Right lung (tissue), 10 donors: Measurements from ENCODE around the gene ALX3. TPM values are rescaled to one million over a fixed set of nuclear protein-coding genes. Genes with fewer than 3 reads are reported as not detected.

Experiments used
- DNase-seq, 2 donors: peaks; one replicate each; pipeline ENCODE4 v3.0.0-alpha.2; 2013
- long read RNA-seq, 8 donors: transcript quantifications; one replicate each; lab custom pipeline, GENCODE V29; 2026
- polyA plus RNA-seq, 5 donors: library from polyadenylated mRNA; unstranded; fragments of 120-200 nt; gene quantifications; one replicate each; pipeline versions ENCODE4 v1.2.1 to v1.2.3, GENCODE V29; 2013; ENCODE audit warnings: inconsistent platforms in 1 of 5, low replicate concordance in 1 of 5; ENCODE audit not compliant: insufficient read length in 5 of 5, insufficient read depth in 1 of 5

Gene ALX3
- polyA plus RNA-seq: not detected
- long read RNA-seq, donor 1, partial matches to known transcripts: 12 of 12 reads
- long read RNA-seq, donor 1, other reads (novel, unspliced or antisense): 0 of 12 reads
- long read RNA-seq, donor 2: 0 reads
- long read RNA-seq, donor 3: 0 reads
- long read RNA-seq, donor 4: 0 reads
- long read RNA-seq, donor 5: 0 reads
- long read RNA-seq, donor 6: 0 reads
- long read RNA-seq, donor 7: 0 reads
- long read RNA-seq, donor 8: 0 reads

DNA sequence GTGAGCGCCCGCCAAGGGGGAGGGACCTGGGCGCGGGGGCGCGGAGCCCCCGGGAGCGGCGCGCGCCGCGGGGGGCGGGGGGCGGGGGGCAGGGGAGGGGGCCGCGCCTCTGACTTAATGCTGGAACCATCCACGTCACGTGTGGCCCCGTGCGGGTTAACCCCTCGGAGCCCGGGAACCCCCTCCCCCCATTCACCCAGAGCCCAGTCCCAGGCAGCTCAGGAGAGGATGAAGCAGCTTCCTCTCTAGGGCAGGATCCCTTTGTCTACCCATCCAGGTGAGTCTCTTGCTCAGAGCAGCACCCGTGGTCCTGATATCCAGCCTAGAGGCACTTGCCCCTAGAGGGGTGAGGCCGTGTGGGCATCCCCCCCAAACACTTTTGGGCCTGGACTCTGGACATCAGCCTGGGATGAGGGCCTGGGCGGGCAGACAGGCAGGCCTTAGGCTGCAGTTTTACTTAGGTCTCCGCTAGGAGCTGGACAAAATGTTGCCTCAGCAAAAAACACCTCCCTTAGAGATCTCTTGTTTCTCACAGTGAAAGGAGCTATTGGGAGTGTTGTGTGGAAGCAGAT is at the start of gene ALX3:
TSS of gene ALX3 (minus strand) at position 2 of the 572 bp plus-strand sequence. CDS start 60 bp downstream, outside the sequence.
- DNase-seq: no peak

DNA sequence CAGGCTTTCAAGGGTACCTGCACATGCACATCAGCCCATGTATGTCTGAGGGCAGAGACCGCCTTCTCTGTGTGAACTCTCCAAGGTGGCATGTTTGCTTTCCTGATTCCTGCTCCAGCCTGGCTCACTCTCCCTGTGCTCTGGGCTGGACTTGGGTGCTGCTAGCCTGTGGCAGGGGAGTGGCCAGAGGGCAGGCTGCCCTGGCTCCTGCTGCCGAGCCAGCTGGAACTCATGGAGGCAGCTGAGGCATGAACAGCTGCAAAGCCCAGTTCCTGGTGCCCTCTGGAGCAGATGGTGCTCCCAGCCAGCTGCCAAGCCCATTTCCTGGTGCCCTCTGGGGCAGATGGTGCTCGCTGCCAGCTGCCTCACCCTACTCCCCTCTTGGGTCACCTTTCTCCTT is 49.4 kb upstream of the ALX3 start:
- no peak for DNase-seq

DNA sequence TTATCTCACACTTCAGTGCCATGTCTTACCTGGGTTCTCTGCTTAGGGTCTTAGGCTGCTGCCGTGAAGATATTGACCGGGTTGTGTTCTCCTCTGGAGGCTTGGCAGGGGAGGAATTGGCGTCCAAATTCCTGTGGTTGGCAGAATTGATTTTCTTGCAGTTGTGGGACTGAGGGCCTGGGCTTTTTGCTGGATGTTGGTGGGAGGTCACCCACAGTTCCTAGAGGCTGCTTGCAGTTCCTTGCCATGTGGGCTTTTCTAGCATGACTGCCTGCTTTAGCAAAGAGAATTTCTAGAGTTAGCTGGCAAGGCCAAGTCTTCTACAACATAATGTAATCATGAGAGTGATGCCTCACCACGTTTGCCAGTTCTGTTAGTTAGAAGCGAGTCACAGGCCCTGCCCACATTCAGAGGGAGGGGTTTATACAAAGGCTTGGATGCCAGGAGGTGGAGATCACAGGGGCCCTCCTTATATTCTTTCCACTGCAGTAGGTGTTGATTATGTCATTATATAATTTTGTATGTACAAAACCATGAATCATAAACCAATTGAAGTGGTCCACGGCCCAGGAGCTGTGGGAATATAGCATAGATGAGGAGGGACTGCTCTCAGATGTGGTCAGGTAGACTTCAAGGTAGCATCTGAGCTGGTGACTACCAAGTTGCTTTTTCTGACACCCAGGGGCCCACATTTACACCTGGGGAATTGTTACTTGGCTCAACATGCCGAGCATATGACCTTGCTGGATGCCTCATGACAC is 48.3 kb upstream of the ALX3 start:
- no peak for DNase-seq

DNA sequence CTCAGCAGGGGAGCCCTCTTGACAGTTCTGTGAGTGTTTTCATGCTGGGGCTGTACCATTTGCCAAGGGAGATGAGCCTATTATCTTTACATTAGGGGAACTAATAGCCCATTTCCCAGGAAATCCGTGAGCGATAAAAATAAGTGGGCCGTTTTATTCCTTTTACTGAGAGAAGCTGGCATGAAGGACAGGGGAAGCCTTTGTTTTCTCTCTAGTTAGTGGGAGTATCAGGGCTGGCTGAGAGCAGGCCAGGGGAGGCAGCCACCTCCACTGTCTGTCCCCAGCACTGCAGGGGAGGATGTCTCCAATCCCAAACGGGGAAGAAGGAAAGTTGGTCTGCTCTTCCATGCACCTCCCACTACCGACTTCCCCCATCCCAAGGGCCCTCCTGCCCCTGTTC is 44.3 kb upstream of the ALX3 start:
- DNase-seq: no peak

DNA sequence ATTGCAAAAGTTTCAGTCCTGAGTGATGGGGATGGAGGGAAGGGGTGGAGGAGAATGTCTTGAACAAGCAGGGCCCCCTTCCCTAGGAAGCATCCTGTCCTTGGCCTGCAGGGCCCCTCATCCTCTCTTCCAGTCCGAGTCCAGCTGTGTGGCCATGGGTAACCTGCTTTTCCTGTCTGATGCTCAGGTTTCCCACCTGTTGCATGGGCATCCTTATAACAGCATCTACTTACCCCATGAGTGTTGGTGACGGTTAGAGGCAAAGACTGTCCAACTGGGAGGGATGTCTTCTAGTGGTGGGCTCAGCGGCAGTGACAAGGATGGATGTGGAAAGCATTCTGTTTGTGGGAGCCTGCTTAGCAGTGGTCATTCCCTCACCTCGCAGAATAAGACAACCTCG is 43.7 kb upstream of the ALX3 start:
- no peak for DNase-seq

DNA sequence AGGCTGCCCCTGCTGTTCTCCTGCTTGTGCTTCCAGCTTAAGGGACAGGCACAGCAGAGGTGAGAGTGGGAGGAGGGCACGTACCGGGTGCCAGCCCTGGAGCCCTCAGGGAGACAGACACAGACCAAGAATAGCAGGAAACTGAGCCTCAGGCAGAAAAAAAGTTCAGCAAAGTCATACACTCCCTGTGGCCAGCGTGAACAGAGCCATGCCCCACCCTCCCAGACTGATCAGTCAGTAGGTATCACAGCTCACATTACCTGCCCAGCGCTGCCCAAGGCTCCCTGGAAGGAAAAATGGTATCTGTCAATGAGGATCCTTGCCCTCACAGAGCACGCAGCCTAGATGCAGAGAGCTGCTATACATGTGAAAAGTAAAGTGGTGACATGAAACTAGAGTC is 43.1 kb upstream of the ALX3 start:
- DNase-seq: no peak

DNA sequence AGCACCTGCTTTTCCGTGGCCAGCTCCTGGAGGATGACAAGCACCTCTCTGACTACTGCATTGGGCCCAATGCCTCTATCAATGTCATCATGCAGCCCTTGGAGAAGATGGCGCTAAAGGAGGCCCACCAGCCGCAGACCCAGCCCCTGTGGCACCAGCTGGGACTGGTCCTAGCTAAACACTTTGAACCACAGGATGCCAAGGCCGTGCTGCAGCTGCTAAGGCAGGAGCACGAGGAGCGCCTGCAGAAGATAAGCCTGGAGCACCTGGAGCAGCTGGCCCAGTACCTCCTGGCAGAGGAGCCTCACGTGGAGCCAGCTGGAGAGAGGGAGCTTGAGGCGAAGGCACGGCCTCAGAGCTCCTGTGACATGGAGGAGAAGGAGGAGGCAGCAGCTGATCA is 42.2 kb upstream of the ALX3 start:
- DNase-seq: no peak

DNA sequence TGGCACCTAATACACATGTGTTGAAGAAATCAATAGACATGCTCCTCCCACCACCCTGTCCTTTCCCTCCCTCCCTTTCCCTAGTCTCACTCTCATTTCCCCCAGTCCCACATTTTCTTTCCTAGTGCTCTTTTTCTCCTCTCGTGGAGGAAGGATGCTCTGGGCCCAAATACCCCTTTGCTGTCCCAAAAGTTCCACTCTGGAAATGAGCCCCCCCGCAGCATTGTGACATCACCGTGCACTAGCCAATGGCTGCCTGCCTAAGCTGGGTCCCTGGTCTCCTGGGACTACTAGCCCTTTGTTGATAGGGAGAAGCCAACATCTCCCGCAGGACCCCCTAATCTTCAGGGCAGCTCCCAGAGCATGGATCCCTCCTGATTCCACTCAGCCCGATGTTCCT is 41.7 kb upstream of the ALX3 start, which contains the start of gene UBL4B:
TSS of gene UBL4B (plus strand) at position 301 of the 400 bp plus-strand sequence. CDS start at position 393, 92 bp downstream.
- no peak for DNase-seq

DNA sequence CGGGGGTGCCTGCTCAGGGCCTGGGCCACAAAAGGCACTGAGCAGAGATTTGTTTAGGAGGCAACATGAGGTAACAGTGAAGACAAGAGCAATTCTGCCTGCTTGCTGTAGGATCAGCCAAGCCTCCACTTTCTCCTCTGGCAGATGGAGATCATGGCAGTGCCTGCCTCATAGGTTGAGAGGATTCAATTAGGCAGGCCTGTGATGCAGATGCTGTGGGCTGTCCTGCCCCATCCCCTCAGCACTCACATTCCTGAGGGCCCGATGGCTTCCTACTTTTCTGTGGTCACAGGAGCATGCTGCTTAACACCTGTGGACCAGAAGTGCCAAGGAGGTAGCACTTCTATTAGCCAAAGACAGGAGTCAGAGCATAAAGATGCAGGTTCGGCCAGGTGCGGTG is 40.6 kb upstream of the ALX3 start:
- DNase-seq: no peak

DNA sequence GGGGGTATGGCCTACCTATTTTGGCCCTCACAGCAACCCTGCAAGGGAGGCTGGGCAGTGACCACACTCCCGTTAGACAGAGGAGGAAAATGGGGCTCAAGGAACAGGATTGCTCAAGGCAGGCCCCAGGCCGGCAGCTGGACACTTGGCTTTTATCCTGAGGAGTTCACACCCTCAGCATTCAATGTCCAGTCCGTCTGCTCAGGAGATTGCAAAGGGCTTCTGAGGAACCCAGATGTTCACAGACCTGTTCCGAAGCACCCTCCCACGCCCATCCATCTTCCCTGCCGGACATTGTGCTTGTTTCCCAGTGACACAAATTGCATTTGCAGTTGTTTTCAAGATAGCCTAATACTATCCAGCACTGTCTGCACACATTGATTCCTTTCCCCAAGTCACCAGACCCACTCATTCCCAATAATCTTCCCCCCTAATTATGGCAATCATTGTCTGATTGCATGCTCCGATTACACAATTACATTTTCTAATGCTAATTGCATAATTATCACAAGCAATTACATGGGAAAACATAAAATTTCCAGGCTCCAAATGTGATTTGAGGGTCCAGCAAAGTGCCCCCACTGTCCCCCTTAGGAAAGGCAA is 37.5 kb upstream of the ALX3 start:
- DNase-seq: no peak

DNA sequence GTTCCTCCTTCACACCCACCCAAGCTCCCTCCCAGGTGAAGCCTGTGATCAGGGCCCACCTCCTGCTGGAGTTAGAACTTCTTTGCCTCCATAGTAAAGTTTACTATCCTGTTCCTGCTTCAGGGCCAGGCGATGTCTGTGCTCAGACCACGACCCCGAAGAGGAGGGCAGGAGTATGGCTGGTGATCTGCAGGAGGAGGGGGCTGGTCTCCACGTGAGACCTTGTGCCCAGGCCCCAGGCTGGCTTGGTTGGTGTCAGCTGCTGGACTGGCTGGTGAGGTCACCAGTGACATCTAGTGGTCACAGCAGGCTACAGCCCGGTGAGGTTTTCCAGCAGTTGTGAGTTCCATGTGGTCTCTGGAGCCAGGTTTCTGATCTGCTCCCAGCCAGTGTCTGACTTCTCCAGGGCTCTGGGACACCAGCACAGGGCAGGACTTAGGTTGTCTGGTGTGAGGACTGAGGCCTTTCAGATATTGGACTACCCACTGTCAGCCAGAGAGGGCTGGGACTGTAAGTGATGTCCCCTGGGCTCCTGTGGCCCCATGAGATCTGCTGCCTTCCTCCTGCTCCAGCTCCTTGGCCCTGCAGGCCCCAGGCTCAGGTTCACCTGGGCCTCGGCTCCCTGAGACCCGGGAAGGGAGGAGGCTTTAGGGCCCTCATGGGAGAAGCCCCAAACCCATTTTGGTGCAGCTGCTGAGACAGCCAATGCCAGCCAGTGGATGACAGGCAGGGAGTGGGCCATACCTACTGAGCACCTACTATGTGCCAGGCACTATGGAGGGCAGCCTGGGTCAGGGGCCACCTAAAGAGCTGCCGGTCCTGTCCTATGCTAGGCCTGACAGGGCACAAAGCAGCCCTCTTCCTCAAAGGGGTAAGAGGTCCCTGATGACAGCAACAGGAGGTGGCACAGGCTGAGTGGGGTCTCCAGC is 35.8 kb upstream of the ALX3 start:
- DNase-seq: peak; percentile 29 to 57

DNA sequence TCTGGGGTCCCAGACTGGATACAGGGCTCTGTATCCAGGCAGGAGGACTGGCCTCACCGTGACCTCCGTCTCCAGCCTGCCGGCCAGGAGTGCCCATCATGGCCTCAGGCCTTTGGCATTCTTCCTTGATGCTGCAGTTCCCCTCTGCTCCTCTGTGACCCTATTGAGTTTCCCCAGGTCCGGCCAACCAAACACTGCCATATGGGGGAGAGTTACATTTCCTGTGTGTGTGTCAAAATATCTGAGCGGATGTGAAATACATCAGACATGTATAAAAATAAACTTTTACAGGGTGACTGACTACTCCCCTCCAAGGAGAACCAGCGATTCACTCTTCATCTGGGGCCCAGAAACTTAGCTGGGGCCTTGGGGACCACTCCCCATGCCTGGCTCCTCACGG is 31.6 kb upstream of the ALX3 start:
- DNase-seq: no peak

DNA sequence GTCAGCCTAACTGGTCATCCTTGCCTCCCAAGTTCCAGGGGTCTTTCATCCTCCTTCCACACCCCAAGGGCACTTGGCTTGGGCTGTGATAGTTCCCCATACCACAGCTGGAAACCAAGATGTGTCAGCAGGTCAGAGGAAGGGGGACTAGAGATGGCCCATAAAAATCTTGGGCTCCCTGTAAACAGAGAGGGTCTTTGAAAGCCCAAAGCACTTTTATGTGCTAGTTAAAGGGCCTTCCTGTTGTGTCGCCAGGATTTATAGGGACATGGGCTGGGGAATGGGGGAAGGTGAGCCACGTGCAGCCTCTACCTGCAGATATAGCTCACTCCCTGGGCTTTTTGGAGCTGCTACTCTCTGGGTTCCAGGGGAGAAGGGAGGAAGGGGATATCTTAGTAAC is 29.9 kb upstream of the ALX3 start:
- DNase-seq: no peak

DNA sequence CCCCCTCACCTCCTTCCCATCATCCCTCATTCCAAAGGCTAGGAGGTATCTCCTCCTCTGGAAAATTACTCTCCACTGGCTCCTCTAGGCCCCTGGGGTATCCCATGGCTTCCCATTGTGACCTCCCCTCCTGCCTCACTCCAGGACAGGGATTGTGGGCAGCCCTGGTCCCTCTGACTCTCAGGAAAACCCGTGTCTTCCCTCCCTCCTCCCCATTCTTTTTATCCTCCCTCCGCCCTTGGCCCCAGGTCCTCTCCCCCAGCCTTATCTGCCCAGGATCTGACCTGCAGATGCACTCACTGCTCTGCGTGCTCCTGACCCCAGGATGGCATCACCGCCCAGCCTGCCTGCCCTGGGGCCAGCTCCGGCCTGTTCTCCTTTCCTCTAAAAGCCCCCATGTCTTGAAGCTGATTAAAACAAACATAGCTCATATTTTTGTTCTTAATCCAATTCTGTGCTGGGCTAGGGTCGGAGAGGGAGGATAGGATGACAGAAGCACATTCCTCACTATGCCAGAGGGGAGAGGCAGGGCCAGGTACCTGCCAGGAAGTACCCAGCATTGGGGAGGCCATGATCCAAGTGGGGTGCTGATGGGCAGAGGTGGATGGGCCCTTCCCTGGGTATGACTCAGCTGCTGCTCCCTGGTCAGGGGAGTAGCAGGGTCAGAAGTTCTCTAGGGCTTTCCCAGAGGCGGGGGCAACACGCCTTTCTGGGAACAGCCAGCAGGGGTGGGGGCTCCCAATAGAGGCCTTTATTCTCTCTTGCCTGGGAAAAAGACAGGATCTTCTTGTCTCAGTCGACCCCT is 28.0 kb upstream of the ALX3 start:
- no peak for DNase-seq

DNA sequence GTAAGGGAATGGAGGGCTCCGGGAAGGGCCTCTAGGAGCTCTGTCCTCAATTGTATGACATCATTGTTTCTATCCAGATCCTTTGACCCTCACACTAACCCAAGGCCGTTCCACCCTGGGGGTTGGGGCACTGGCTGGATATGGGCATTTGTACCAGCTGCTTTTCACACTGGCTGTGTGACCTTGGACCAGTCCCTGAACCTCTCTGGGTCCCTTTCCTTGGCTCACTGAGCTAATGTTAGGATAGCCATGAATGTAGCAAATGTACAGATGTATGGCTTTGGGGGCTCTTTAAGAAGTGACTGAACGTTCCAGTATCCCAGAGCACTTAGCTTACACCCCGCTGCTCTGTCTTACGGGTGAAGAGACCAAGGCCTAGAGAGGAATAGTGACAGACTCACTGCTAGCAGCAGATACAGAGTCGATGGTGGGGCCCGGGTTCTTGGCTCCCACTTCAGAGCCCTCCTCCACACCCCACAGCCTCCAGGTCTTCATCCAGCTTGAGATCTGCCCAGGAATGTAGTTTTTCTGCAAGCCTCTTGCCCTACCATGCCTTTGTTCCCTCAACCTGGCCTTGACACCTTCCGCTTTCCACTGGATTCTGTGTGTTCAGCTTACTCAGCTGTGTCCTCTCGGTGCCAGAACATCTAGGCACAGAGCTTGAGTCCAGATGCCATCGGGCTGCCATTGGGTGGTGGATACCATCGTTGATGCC is 27.2 kb upstream of the ALX3 start:
- DNase-seq: no peak

DNA sequence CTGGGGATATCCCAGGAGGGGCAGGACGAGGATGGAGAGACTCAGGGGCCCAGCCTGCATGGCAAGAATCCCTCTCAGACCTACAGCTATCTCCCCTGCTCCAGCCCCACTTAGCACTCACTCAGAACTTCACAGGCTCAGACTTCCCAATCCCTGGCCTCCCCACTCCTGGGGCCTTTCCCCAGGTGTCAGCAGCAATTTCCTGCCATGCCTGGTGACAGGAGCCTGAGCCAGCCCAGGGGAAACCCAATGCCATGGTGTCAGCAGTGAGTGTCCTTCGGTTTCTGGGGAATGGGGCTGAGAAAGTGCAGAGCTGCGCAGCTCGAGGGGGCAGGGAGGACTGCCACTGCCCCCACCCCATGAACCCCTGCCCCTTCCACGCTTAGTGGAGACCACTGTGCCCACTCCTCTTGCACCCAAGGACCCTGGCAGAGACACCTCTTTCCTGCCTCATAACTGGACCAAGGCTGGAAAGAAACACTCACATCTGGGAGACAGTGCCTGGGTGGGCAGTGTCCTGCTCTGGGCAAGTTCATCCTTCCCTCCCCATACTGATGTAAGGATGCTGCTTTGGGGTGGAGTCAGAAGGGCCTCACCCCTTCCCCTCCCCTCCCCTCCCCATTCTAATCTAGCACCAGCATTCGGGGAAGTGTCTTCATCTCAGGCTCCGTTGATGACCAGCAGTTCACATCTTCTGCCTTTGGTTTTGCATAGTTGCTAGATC is 24.6 kb upstream of the ALX3 start:
- DNase-seq: no peak

DNA sequence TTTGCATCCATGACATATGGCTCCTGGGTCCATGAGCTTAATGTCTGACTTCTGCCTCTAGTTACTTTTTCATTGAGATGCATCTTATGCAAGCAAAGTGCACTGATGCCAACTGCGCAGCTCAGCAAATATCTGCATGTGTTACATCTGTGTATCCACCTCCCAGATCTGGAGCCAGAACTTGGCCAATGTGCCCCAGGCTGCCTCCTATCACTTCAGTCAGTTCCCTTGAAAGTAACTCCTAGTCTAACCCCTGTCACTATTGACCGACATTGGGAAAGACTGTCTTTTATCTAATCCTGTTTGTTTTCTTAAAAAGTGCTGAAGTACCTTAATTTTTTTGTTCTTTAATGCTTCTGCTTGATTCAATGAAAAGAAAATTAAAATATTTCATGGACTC is 22.5 kb upstream of the ALX3 start:
- no peak for DNase-seq

DNA sequence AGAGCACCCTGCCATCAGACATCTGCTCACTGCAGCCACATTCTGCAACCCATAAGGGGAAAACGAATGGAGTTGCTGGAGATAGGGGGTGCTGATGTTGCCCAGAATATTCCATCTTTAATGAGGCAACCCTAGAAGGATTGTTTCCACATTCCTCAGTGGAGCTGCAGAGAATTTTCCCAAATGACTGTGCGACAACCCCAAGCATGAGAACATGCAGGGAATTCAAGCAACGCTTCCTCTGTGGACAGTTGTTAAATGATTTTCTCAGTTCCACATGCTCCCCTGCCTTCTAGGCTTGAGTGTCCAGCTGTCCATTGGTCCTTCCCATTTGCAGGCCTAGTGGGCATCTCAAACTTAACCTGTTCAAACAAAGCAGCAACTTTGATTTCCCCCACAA is 21.3 kb upstream of the ALX3 start:
- no peak for DNase-seq

DNA sequence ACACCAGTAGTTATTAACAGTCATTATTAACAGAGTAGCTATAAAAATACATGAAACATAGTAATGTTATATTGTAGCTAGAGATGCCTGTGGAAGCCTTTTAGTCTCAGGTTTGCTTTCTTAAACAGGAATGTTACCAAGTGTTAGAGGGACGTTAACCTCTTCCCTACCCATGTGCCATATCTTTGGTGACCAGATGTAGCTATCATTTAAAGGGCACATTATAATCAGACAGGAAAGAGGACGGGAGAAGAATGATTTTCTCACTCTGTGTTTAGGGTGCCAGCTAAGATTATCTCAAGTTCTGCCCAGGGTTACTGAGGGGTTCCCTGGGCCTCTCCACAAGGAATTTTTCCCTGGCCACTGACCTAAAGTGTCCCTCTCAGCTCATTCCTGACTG is 20.9 kb upstream of the ALX3 start:
- DNase-seq: no peak
